WTC11 (cell line): Measurements from ENCODE around the gene ZFP36L2. TPM values are rescaled to one million over a fixed set of nuclear protein-coding genes. Genes with fewer than 3 reads are reported as not detected.

Experiments
- ATAC-seq: fragments of 200-7000 bp; cut with Tn5 transposase; 2 replicates; pipeline ENCODE4 v1.10.0; 2021; ENCODE audit warnings: mild to moderate bottlenecking, moderate library complexity
- CTCF ChIA-PET: fragments of 300-600 bp; sonication (Branson Sonifier 250); formaldehyde crosslinking; loops from one replicate; lab custom pipeline; 2021; ENCODE audit warnings: antibody characterized with exemption; lab: Charles Lee
- POLR2A ChIA-PET: fragments of 350-600 bp; sonication (Branson Sonifier 250); formaldehyde crosslinking; loops from one replicate; lab custom pipeline; 2021; ENCODE audit warnings: antibody characterized with exemption; lab: Charles Lee
- DNase-seq: peaks from one replicate; pipeline ENCODE4 v3.0.0; 2021; ENCODE audit warnings: low spot score
- H3K27ac Mint-ChIP-seq: 2 replicates; pipeline ENCODE4 v1.8.0; 2021; ENCODE audit warnings: mixed read lengths
- H3K27me3 Mint-ChIP-seq: 2 replicates; pipeline ENCODE4 v1.8.0; 2021; ENCODE audit warnings: low read depth, mild to moderate bottlenecking, moderate library complexity, mixed read lengths
- H3K36me3 Mint-ChIP-seq: 2 replicates; pipeline ENCODE4 v1.8.0; 2021; ENCODE audit warnings: mixed read lengths
- H3K4me1 Mint-ChIP-seq: 2 replicates; pipeline ENCODE4 v1.8.0; 2022; ENCODE audit warnings: mixed read lengths
- H3K4me3 Mint-ChIP-seq: 2 replicates; pipeline ENCODE4 v1.8.0; 2021; ENCODE audit warnings: mild to moderate bottlenecking, moderate library complexity, mixed read lengths
- H3K9me3 Mint-ChIP-seq: 2 replicates; pipeline ENCODE4 v1.8.0; 2021; ENCODE audit warnings: mixed read lengths
- FOXJ3 ChIP-seq: sonication (generic); formaldehyde crosslinking; IDR thresholded peaks from 2 replicates; pipeline ENCODE4 v1.9.0; 2021; ENCODE audit warnings: missing genetic modification reagents, mild to moderate bottlenecking, borderline replicate concordance
- MYBL2 ChIP-seq: sonication (generic); formaldehyde crosslinking; IDR thresholded peaks from 2 replicates; pipeline ENCODE4 v1.8.1; 2023; ENCODE audit warnings: mild to moderate bottlenecking, moderate library complexity, missing genetic modification reagents
- NR3C1 ChIP-seq: sonication (generic); formaldehyde crosslinking; conservative IDR thresholded peaks from 2 replicates; pipeline ENCODE4 v1.8.1; 2023; ENCODE audit warnings: low read depth, mild to moderate bottlenecking, missing genetic modification reagents
- TEAD1 ChIP-seq: sonication (generic); formaldehyde crosslinking; IDR thresholded peaks from 2 replicates; pipeline ENCODE4 v1.8.0; 2022; ENCODE audit warnings: mild to moderate bottlenecking, missing genetic modification reagents
- TP53 ChIP-seq: sonication (generic); formaldehyde crosslinking; IDR thresholded peaks from 2 replicates; pipeline ENCODE4 v1.8.1; 2023; ENCODE audit warnings: mild to moderate bottlenecking, missing genetic modification reagents
- ZNF219 ChIP-seq: sonication (generic); formaldehyde crosslinking; IDR thresholded peaks from 2 replicates; pipeline ENCODE4 v1.8.0; 2023; ENCODE audit warnings: missing genetic modification reagents, mild to moderate bottlenecking, borderline replicate concordance
- total RNA-seq: library from RNA; stranded (reverse); gene quantifications from 3 replicates; pipeline ENCODE4 v1.2.3, GENCODE V29; 2021
- TF ChIP-seq, protein P1 (sequence below): sonication (generic); formaldehyde crosslinking; IDR thresholded peaks from 2 replicates; pipeline ENCODE4 v1.8.1; 2023; ENCODE audit warnings: mild to moderate bottlenecking, missing genetic modification reagents, moderate library complexity
- TF ChIP-seq, protein P2 (sequence below): sonication (generic); formaldehyde crosslinking; IDR thresholded peaks from 2 replicates; pipeline ENCODE4 v1.8.1; 2023; ENCODE audit warnings: mild to moderate bottlenecking, missing genetic modification reagents
- TF ChIP-seq, protein P3 (sequence below): fragments of 250-450 bp; sonication (Bioruptor Pico); IDR thresholded peaks from 2 replicates; pipeline ENCODE4 v1.9.0; 2021; ENCODE audit warnings: moderate library complexity, mild to moderate bottlenecking, inconsistent platforms, borderline replicate concordance
- TF ChIP-seq, protein P4 (sequence below): fragments of 250-450 bp; sonication (Bioruptor Pico); conservative IDR thresholded peaks from 2 replicates; pipeline ENCODE4 v1.9.0; 2021; ENCODE audit warnings: mild to moderate bottlenecking
- TF ChIP-seq, protein P5 (sequence below): sonication (generic); formaldehyde crosslinking; IDR thresholded peaks from 2 replicates; pipeline ENCODE4 v1.8.1; 2023; ENCODE audit warnings: mild to moderate bottlenecking, missing genetic modification reagents, borderline replicate concordance
- TF ChIP-seq, protein P6 (sequence below): sonication (generic); formaldehyde crosslinking; IDR thresholded peaks from 2 replicates; pipeline ENCODE4 v1.8.0; 2022; ENCODE audit warnings: mild to moderate bottlenecking, missing genetic modification reagents
- TF ChIP-seq, protein P7 (sequence below): fragments of 250-450 bp; sonication (Bioruptor Pico); IDR thresholded peaks from 2 replicates; pipeline ENCODE4 v1.8.0; 2021; ENCODE audit warnings: mild to moderate bottlenecking
- TF ChIP-seq, protein P8 (sequence below): sonication (generic); formaldehyde crosslinking; IDR thresholded peaks from 2 replicates; pipeline ENCODE4 v1.8.1; 2023; ENCODE audit warnings: mild to moderate bottlenecking, missing genetic modification reagents
- TF ChIP-seq, protein P9 (sequence below): sonication (generic); formaldehyde crosslinking; IDR thresholded peaks from 2 replicates; pipeline ENCODE4 v1.8.0; 2022; ENCODE audit warnings: mild to moderate bottlenecking, missing genetic modification reagents

The ZFP36L2 gene
- total RNA-seq, 1 experiment from 2014 or later, result 50.4 TPM

DNA sequence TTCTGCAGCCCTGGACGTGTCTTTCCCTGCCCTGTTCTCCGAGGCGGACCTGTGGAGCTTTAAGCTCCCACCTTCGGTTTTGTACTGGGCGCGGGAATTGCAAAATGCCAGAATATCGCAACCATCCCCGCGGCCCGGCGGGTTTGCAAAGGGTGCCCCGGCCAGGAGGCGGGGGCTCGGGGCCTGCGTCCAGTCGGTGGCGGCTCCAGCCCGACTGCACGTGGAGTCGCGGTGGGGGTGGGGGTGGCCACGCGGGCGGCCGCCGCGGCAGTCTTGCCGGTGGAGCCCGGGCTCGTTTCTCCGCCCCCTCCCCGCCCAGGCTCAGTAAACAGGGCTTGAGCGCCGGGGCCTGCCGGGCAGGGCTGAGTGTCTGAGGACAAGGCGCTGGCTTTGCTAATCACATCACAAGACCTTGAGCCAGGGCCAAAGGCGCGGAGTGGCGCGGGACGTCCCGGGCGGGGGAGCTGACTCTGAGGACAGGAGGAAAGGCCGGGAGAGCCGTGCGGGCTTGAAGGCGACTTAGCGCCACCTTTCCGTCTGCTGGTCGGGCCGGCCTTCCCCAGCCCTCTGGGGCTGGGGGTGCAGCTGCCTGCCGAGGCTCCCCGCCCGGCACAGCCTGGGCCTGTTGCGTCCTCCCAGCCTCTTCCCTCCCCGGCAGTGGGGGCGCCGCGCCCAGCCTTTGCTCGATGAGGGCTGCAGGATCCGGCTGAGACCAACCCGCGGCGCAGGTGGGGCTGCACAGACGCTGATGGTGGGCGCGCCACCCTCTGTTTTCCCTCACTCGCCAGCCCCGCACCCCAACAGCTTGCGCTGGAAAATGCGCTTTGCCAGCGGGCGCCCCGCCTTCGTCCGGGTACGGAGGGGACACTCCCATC is 786 bp upstream of the ZFP36L2 start (continued):
- TF ChIP-seq, protein P1, sequence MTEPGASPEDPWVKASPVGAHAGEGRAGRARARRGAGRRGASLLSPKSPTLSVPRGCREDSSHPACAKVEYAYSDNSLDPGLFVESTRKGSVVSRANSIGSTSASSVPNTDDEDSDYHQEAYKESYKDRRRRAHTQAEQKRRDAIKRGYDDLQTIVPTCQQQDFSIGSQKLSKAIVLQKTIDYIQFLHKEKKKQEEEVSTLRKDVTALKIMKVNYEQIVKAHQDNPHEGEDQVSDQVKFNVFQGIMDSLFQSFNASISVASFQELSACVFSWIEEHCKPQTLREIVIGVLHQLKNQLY, result no peak; the same call in 1 of the 2 replicates
- TF ChIP-seq, protein P2, sequence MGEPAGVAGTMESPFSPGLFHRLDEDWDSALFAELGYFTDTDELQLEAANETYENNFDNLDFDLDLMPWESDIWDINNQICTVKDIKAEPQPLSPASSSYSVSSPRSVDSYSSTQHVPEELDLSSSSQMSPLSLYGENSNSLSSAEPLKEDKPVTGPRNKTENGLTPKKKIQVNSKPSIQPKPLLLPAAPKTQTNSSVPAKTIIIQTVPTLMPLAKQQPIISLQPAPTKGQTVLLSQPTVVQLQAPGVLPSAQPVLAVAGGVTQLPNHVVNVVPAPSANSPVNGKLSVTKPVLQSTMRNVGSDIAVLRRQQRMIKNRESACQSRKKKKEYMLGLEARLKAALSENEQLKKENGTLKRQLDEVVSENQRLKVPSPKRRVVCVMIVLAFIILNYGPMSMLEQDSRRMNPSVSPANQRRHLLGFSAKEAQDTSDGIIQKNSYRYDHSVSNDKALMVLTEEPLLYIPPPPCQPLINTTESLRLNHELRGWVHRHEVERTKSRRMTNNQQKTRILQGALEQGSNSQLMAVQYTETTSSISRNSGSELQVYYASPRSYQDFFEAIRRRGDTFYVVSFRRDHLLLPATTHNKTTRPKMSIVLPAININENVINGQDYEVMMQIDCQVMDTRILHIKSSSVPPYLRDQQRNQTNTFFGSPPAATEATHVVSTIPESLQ (CRISPR knock-in tag), result 0 out of 2 replicates have a peak, but pooled peaks have one; percentile 66

DNA sequence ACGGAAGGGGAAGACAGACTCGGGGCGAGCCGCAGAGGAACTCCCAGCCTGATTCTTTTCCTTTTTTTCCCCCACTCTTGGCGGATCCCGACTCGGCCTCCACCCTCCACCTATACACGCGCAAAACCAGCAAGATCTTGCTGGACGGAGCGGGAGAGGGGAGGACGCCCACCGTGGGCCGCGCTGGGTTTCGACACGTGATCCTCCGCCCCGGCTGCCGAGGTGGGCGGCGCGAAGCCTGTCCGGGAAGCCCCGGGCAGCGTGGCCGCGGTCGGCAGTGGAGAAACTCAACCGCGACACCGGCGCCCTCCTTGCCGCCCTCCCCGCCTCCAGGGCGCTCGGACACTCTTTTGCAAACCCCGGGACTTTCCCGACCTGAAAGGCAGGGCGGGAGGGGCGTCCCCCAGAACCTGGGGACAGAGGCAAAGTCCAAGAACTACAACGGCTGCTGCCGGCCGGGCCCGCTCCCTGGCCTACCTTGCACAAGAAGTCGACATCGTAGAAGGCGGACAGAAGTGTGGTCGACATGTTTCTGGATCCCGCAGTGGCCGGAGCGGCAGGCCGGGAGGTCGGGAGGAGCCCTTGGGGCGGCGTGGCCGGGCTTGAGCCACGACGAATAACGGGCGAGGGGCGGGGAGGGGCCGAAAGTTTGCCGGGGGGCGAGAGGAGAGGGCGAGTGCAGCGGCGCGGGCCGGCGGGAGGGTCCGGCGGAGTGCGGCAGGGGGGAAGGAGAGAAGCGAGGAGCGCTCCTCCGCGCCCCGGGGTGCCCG is 433 bp downstream of the ZFP36L2 start:
- POLR2A ChIA-PET, result interaction anchor here (1.2 to 2.3 kb wide), 5 partner anchors 8 to 56 kb away, joined by 3 to 11 read pairs (median 5); no protein-coding TSS in a partner anchor
- Mint-ChIP-seq H3K27ac (peak overlapping the region; percentile 57; the same call in 1 of the 2 replicates), H3K36me3 (peaks cover 15% of the 10 kb centered on the region), H3K4me1 (peaks cover 58% of the 10 kb centered on the region), H3K27me3 (no peaks in the 10 kb centered on the region), H3K4me3 (peak overlapping the region; percentile 82), H3K9me3 (no peaks in the 10 kb centered on the region)
- ATAC-seq (no peak), DNase-seq (no peak)
- CTCF ChIA-PET, result interaction anchor here (0.6 to 5.1 kb wide), 19 partner anchors 8 to 295 kb away, joined by 3 to 31 read pairs (median 15); no protein-coding TSS in a partner anchor
- TF ChIP-seq MYBL2 (CRISPR knock-in tag) (0 out of 2 replicates have a peak, but pooled peaks have one; percentile 5), TP53 (peak; percentile 50; the same call in 1 of the 2 replicates), TEAD1 (CRISPR knock-in tag) (0 out of 2 replicates have a peak, but pooled peaks have one; percentile 50), NR3C1 (CRISPR knock-in tag) (0 out of 2 replicates have a peak, but pooled peaks have one; percentile 35), ZNF219 (CRISPR knock-in tag) (peak; percentile 55; the same call in 1 of the 2 replicates), FOXJ3 (CRISPR knock-in tag) (no peak)
- TF ChIP-seq, protein P3, sequence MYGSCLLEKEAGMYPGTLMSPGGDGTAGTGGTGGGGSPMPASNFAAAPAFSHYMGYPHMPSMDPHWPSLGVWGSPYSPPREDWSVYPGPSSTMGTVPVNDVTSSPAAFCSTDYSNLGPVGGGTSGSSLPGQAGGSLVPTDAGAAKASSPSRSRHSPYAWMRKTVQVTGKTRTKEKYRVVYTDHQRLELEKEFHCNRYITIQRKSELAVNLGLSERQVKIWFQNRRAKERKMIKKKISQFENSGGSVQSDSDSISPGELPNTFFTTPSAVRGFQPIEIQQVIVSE (CRISPR knock-in tag), result no peak
- TF ChIP-seq, protein P4, sequence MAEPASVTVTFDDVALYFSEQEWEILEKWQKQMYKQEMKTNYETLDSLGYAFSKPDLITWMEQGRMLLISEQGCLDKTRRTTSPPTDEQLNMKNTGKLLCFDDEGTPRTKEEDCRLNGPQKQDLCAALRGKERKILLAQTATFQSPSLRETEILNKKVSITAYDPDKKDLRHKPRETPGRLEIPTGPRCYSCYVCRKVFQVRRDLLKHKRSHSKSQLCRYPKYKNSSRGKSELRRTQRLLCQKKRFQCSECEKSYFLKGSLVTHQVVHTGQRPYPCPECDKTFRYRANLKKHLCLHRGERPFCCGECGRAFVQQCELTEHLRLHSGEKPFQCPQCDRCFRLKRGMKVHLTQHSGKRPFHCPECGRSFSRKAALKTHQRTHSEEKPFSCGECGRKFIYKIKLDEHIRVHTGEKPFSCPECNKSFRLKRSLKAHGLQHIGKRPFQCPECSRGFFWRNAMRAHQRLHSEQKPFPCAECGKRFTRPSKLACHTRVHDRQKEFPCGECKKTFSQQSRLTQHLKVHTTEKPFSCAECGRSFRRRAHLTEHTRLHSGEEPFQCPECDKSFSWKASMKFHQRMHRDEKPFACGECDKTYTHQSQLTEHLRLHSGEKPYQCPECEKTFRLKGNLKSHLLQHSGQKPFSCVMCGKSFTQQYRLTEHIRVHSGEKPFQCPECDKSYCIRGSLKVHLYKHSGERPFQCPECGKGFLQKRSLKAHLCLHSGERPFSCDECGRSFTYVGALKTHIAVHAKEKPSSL (CRISPR knock-in tag), result no peak
- TF ChIP-seq, protein P5, sequence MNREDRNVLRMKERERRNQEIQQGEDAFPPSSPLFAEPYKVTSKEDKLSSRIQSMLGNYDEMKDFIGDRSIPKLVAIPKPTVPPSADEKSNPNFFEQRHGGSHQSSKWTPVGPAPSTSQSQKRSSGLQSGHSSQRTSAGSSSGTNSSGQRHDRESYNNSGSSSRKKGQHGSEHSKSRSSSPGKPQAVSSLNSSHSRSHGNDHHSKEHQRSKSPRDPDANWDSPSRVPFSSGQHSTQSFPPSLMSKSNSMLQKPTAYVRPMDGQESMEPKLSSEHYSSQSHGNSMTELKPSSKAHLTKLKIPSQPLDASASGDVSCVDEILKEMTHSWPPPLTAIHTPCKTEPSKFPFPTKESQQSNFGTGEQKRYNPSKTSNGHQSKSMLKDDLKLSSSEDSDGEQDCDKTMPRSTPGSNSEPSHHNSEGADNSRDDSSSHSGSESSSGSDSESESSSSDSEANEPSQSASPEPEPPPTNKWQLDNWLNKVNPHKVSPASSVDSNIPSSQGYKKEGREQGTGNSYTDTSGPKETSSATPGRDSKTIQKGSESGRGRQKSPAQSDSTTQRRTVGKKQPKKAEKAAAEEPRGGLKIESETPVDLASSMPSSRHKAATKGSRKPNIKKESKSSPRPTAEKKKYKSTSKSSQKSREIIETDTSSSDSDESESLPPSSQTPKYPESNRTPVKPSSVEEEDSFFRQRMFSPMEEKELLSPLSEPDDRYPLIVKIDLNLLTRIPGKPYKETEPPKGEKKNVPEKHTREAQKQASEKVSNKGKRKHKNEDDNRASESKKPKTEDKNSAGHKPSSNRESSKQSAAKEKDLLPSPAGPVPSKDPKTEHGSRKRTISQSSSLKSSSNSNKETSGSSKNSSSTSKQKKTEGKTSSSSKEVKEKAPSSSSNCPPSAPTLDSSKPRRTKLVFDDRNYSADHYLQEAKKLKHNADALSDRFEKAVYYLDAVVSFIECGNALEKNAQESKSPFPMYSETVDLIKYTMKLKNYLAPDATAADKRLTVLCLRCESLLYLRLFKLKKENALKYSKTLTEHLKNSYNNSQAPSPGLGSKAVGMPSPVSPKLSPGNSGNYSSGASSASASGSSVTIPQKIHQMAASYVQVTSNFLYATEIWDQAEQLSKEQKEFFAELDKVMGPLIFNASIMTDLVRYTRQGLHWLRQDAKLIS (CRISPR knock-in tag), result peak; percentile 38; the same call in 1 of the 2 replicates
- TF ChIP-seq, protein P6, sequence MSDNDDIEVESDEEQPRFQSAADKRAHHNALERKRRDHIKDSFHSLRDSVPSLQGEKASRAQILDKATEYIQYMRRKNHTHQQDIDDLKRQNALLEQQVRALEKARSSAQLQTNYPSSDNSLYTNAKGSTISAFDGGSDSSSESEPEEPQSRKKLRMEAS (CRISPR knock-in tag), result peak; percentile 40; the same call in 1 of the 2 replicates
- TF ChIP-seq, protein P7, sequence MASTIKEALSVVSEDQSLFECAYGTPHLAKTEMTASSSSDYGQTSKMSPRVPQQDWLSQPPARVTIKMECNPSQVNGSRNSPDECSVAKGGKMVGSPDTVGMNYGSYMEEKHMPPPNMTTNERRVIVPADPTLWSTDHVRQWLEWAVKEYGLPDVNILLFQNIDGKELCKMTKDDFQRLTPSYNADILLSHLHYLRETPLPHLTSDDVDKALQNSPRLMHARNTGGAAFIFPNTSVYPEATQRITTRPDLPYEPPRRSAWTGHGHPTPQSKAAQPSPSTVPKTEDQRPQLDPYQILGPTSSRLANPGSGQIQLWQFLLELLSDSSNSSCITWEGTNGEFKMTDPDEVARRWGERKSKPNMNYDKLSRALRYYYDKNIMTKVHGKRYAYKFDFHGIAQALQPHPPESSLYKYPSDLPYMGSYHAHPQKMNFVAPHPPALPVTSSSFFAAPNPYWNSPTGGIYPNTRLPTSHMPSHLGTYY (CRISPR knock-in tag), result no peak
- TF ChIP-seq, protein P8, sequence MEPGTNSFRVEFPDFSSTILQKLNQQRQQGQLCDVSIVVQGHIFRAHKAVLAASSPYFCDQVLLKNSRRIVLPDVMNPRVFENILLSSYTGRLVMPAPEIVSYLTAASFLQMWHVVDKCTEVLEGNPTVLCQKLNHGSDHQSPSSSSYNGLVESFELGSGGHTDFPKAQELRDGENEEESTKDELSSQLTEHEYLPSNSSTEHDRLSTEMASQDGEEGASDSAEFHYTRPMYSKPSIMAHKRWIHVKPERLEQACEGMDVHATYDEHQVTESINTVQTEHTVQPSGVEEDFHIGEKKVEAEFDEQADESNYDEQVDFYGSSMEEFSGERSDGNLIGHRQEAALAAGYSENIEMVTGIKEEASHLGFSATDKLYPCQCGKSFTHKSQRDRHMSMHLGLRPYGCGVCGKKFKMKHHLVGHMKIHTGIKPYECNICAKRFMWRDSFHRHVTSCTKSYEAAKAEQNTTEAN (CRISPR knock-in tag), result peak; percentile 2; the same call in 1 of the 2 replicates
- TF ChIP-seq, protein P9, sequence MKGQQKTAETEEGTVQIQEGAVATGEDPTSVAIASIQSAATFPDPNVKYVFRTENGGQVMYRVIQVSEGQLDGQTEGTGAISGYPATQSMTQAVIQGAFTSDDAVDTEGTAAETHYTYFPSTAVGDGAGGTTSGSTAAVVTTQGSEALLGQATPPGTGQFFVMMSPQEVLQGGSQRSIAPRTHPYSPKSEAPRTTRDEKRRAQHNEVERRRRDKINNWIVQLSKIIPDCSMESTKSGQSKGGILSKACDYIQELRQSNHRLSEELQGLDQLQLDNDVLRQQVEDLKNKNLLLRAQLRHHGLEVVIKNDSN (CRISPR knock-in tag), result peak; percentile 82
